GM23338 (cell line): ENCODE measurements around the gene SCN1B. TPM values are rescaled to one million over a fixed set of nuclear protein-coding genes. Genes with fewer than 3 reads are reported as not detected.
"Not testable (repeated sequence)": the region's sequence is repeated elsewhere in the genome, so short reads cannot be mapped to it uniquely, and the experiment has no call there.

Experiments
- ATAC-seq: fragments of 200-7000 bp; cut with Tn5 transposase; 3 replicates; pipeline ENCODE4 v1.9.1; 2020
- DNase-seq: peaks from one replicate; pipeline ENCODE4 v3.0.0-alpha.2; 2015; ENCODE audit warnings: low spot score
- H2AFZ ChIP-seq: fragments of 200-600 bp; sonication (generic); 2 replicates; pipeline ENCODE4 v1.8.0; 2016; ENCODE audit warnings: antibody characterized with exemption, mild to moderate bottlenecking, moderate library complexity
- H3F3A ChIP-seq: fragments of 200-600 bp; sonication (generic); replicated peaks from 2 replicates; pipeline ENCODE4 v1.8.0; 2017; ENCODE audit warnings: antibody characterized with exemption, mixed run types, low read depth
- H3K27ac ChIP-seq: fragments of 200-600 bp; sonication (generic); 2 replicates; pipeline ENCODE4 v1.6.1; 2016; ENCODE audit warnings: low read depth
- H3K27me3 ChIP-seq: fragments of 200-600 bp; sonication (generic); 2 replicates; pipeline ENCODE4 v1.8.0; 2016; ENCODE audit warnings: mild to moderate bottlenecking, mixed run types, moderate library complexity; ENCODE audit not compliant: insufficient read depth
- H3K36me3 ChIP-seq: fragments of 200-600 bp; sonication (generic); 2 replicates; pipeline ENCODE4 v1.8.0; 2016; ENCODE audit warnings: mild to moderate bottlenecking; ENCODE audit not compliant: insufficient read depth
- H3K4me1 ChIP-seq: fragments of 200-600 bp; sonication (generic); 2 replicates; pipeline ENCODE4 v1.8.0; 2016; ENCODE audit warnings: mild to moderate bottlenecking, moderate library complexity; ENCODE audit not compliant: insufficient read depth
- H3K4me2 ChIP-seq: fragments of 200-600 bp; sonication (generic); 2 replicates; pipeline ENCODE4 v1.7.1; 2017; ENCODE audit warnings: mixed run types
- H3K4me3 ChIP-seq: fragments of 200-600 bp; sonication (generic); 2 replicates; pipeline ENCODE4 v1.6.1; 2016; ENCODE audit warnings: mixed run types
- H3K79me2 ChIP-seq: fragments of 200-600 bp; sonication (generic); replicated peaks from 2 replicates; pipeline ENCODE4 v1.8.0; 2017; ENCODE audit warnings: mild to moderate bottlenecking; ENCODE audit not compliant: insufficient read depth
- H3K9me2 ChIP-seq: fragments of 200-600 bp; sonication (generic); 2 replicates; pipeline ENCODE4 v1.8.0; 2017; ENCODE audit not compliant: insufficient read depth
- H4K20me1 ChIP-seq: fragments of 200-600 bp; sonication (generic); replicated peaks from 2 replicates; pipeline ENCODE4 v1.8.0; 2017; ENCODE audit warnings: mild to moderate bottlenecking; ENCODE audit not compliant: insufficient read depth
- H3K27ac Mint-ChIP-seq: 2 replicates; pipeline ENCODE4 v1.8.0; 2020; ENCODE audit warnings: inconsistent platforms, mild to moderate bottlenecking, moderate library complexity, mixed read lengths
- H3K27me3 Mint-ChIP-seq: 3 replicates; pipeline ENCODE4 v1.8.0; 2022; ENCODE audit warnings: low read depth, mild to moderate bottlenecking, moderate library complexity, mixed read lengths, inconsistent platforms; ENCODE audit not compliant: insufficient read depth, poor library complexity
- H3K36me3 Mint-ChIP-seq: 3 replicates; pipeline ENCODE4 v1.8.0; 2021; ENCODE audit warnings: low read depth, mild to moderate bottlenecking, inconsistent platforms, moderate library complexity, mixed read lengths
- H3K4me1 Mint-ChIP-seq: 3 replicates; pipeline ENCODE4 v1.8.0; 2020; ENCODE audit warnings: mild to moderate bottlenecking, inconsistent platforms, mixed read lengths
- H3K4me3 Mint-ChIP-seq: 3 replicates; pipeline ENCODE4 v1.8.0; 2021; ENCODE audit warnings: moderate library complexity, mild to moderate bottlenecking, inconsistent platforms, mixed read lengths
- H3K9me3 Mint-ChIP-seq: 3 replicates; pipeline ENCODE4 v1.8.0; 2020; ENCODE audit warnings: moderate library complexity, mild to moderate bottlenecking, inconsistent platforms, mixed read lengths
- EZH2 ChIP-seq: fragments of 200-600 bp; sonication (generic); IDR thresholded peaks from one replicate; pipeline ENCODE4 v1.8.0; 2017; ENCODE audit warnings: antibody characterized with exemption, mild to moderate bottlenecking, low read depth; ENCODE audit not compliant: unreplicated experiment
- EZH2phosphoT487 ChIP-seq: fragments of 200-600 bp; sonication (generic); IDR thresholded peaks from one replicate; pipeline ENCODE4 v1.8.1; 2018; ENCODE audit warnings: antibody characterized with exemption; ENCODE audit not compliant: unreplicated experiment
- JUNB ChIP-seq: IDR thresholded peaks from one replicate; pipeline ENCODE4 v1.6.1; 2016; ENCODE audit warnings: antibody characterized with exemption; ENCODE audit not compliant: unreplicated experiment
- POLR2AphosphoS5 ChIP-seq: IDR thresholded peaks from 2 replicates; pipeline ENCODE4 v1.6.1; 2016; ENCODE audit warnings: antibody characterized with exemption, low read depth
- ZNF114 ChIP-seq: fragments of 250-450 bp; sonication (Bioruptor Pico); IDR thresholded peaks from 2 replicates; pipeline ENCODE4 v1.5.0; 2020; ENCODE audit warnings: mild to moderate bottlenecking, moderate library complexity
- polyA plus RNA-seq: library from polyadenylated mRNA; unstranded; fragments of >200 nt; fragmentation: Nextera tagmentation; extraction: Ambion mirVana; gene quantifications from 2 replicates; pipeline ENCODE4 v1.2.1, GENCODE V29; 2016
- total RNA-seq: library from RNA; depleted of rRNA; stranded (reverse); fragments of >200 nt; shearing (Covaris generic); gene quantifications from 2 replicates; pipeline ENCODE4 v1.2.3, GENCODE V29; 2014

The SCN1B gene
- total and polyA plus RNA-seq, 2 experiments from 2014 or later: 1.7 to 4.8 TPM

DNA sequence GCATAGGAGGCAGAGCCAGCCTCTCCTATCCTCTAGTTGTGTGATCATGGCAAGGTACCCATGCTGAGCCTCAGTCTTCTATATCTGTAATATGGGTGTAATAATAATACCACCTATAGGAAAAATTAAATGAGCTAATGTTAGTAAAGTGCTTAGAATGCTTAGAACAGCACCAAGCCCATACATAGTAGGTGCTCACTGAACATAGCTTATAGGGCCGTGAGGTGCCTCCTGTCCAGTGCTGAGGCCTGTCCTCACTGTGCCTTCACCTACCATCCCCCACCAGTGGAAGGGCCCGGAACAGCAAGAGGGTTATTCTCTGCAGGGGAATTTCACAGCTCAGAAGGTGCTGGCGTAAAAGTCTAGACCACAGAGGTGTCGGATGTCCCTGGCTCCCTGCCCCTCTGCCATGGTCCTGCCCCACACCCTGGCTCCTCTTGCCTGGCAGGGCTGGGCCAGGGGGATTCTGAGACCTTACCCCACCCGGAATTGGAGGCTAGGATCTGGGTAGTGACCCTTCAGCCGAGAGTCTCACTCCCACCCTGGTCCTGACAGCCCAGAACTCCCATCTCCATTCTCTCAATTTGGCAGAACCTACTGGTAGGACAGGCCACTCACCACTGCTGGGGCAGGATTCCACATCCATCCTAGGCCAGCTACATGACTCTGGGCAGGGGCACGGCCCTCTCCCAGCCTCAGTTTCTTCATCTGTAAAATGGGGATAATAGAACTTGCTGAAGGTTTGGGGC, 2.2 kb upstream of the SCN1B start (continued):
- TF ChIP-seq POLR2AphosphoS5 (peak; percentile 26; the same call in 1 of the 2 replicates), EZH2phosphoT487 (no peak), ZNF114 (CRISPR knock-in tag) (no peak), JUNB (no peak), EZH2 (no peak)

DNA sequence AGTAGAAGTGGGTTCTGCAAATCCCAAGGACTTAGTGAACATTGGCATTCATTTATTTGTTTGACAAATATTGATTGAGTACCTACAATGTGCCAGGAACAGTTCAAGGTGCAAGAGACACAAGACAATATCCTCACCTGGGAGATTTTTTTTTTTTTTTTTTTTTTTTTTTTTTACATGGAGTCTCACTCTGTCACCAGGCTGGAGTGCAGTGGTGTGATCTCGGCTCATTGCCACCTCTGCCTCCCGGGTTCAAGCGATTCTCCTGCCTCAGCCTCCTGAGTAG, 1.7 kb upstream of the SCN1B start:
- H3K9me3 Mint-ChIP-seq, H3K4me3 Mint-ChIP-seq, H3K79me2 ChIP-seq, DNase-seq, H3K4me3 ChIP-seq, H3K4me2 ChIP-seq, H3K4me1 Mint-ChIP-seq, H3K9me2 ChIP-seq, H3K27ac Mint-ChIP-seq, H2AFZ ChIP-seq, H3K27ac ChIP-seq, ATAC-seq: not testable (repeated sequence)
- peaks cover 11% of the 10 kb centered on the region; the same call in 1 of the 2 replicates for H4K20me1 ChIP-seq
- peaks cover 32% of the 10 kb centered on the region for H3K36me3 ChIP-seq
- Mint-ChIP-seq H3K36me3 (peaks cover 48% of the 10 kb centered on the region), H3K27me3 (peaks cover 45% of the 10 kb centered on the region)
- H3K4me1 ChIP-seq: peaks cover 15% of the 10 kb centered on the region
- H3K27me3 ChIP-seq: peaks cover 34% of the 10 kb centered on the region
- H3F3A ChIP-seq: peaks cover 50% of the 10 kb centered on the region

DNA sequence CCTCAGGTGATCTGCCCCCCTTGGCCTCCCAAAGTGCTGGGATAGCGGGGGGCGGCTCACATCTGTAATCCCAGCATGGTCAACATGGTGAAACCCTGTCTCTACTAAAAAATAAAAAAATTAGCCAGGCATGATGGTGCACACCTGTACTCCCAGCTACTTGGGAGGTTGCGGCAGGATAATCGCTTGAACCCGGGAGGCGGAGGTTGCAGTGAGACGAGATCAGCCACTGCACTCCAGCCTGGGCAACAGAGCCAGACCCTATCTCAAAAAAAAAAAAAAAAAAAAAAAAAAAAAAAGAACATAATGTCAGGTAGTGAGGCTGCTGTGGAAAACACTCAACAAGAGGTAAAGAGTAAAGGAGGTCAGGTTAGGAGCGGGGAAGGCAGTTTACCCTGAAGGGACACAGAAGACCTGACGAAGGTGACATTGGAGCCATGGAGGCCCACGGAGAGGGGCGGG, 964 bp upstream of the SCN1B start:
- not testable (repeated sequence) for H3K4me1 Mint-ChIP-seq, H3K27ac Mint-ChIP-seq, H3K9me2 ChIP-seq, H3K27ac ChIP-seq, H2AFZ ChIP-seq, H3K9me3 Mint-ChIP-seq, ATAC-seq, H3K79me2 ChIP-seq, DNase-seq
- peaks cover 50% of the 10 kb centered on the region for H3F3A ChIP-seq
- H3K4me2 ChIP-seq: peak overlapping the region; percentile 86
- Mint-ChIP-seq H3K27me3 (peaks cover 45% of the 10 kb centered on the region), H3K4me3 (peak overlapping the region; percentile 51; the same call in 2 of the 3 replicates), H3K36me3 (peaks cover 40% of the 10 kb centered on the region)
- H3K27me3 ChIP-seq: peaks cover 34% of the 10 kb centered on the region
- peak overlapping the region; percentile 66; the same call in 1 of the 2 replicates for H3K4me3 ChIP-seq
- peaks cover 15% of the 10 kb centered on the region for H3K4me1 ChIP-seq
- peak; percentile 65 for TF ChIP-seq POLR2AphosphoS5
- H4K20me1 ChIP-seq: peaks cover 11% of the 10 kb centered on the region; the same call in 1 of the 2 replicates
- peaks cover 25% of the 10 kb centered on the region for H3K36me3 ChIP-seq

DNA sequence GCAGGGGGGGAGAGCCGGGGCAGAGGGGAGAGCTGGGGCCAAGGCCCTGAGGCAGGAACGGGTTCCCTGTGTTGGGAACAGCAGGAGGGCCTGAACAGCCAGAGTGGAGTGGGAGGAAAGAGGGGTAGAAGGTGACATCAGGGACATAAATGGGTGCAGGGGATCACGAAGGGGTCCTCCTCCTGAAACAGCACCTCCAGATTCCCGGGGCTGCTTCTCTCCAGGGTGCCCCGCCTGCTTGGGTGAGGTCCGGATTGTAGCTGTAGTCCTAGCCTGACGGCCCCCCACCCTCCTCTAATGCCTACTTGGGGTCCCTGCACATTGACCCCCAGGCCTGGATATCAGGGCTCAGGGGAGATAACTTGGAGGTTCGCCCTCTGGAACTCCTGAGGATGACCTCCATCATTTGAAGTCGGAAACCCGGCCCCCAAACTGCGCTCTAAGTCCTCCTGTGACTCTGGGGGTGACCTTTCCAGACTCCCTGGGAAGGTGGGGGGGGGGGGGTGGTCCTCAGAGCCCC, 473 bp upstream of the SCN1B start:
- no peaks in the 10 kb centered on the region for H3K9me2 ChIP-seq
- no peak for TF ChIP-seq JUNB
- TF ChIP-seq POLR2AphosphoS5: 0 out of 2 replicates have a peak, but pooled peaks have one; percentile 11
- peaks cover 11% of the 10 kb centered on the region; the same call in 1 of the 2 replicates for H4K20me1 ChIP-seq
- DNase-seq (peak; percentile 60), ATAC-seq (peak; percentile 4)
- no peak overlapping the region for H3K27ac Mint-ChIP-seq
- H3K79me2 ChIP-seq: no peaks in the 10 kb centered on the region
- H3K4me1 Mint-ChIP-seq: peaks cover 6% of the 10 kb centered on the region; the same call in 2 of the 3 replicates
- H3K36me3 ChIP-seq: peaks cover 25% of the 10 kb centered on the region
- H3K36me3 Mint-ChIP-seq: peaks cover 35% of the 10 kb centered on the region
- peaks cover 48% of the 10 kb centered on the region for H3K27me3 Mint-ChIP-seq
- no peak overlapping the region for H3K27ac ChIP-seq
- H3K4me1 ChIP-seq: peaks cover 15% of the 10 kb centered on the region
- peak overlapping the region; percentile 86 for H3K4me2 ChIP-seq
- no peak overlapping the region; the same call in 1 of the 2 replicates for H2AFZ ChIP-seq
- H3K9me3 Mint-ChIP-seq: peaks cover 7% of the 10 kb centered on the region; the same call in 2 of the 3 replicates
- peaks cover 34% of the 10 kb centered on the region for H3K27me3 ChIP-seq
- peak overlapping the region; percentile 66 for H3K4me3 ChIP-seq
- H3K4me3 Mint-ChIP-seq: peak overlapping the region; percentile 51
- H3F3A ChIP-seq: peaks cover 50% of the 10 kb centered on the region
